GM12878 (cell line): ENCODE measurements around the gene ARHGEF11. TPM values are rescaled to one million over a fixed set of nuclear protein-coding genes. Genes with fewer than 3 reads are reported as not detected.

Experiments used
- ATAC-seq: fragments of 200-7000 bp; cut with Tn5 transposase; 3 replicates; pipeline ENCODE4 v1.9.1; 2020; ENCODE audit warnings: mild to moderate bottlenecking, moderate library complexity
- BruUV-seq: library from RNA; stranded (reverse); fragments of 400-500 nt; replicated peaks from 2 replicates; lab custom pipeline; 2021; lab: Mats Ljungman, UMichigan
- CTCF ChIA-PET: fragments of 300-600 bp; sonication (Branson Sonifier 250); formaldehyde crosslinking; extraction: SDS; loops from one replicate; lab custom pipeline; 2021; ENCODE audit warnings: inconsistent platforms; lab: Yijun Ruan, JAX
- POLR2A ChIA-PET: fragments of 350-600 bp; formaldehyde crosslinking; extraction: SDS; loops from one replicate; lab custom pipeline; 2021; ENCODE audit warnings: inconsistent platforms; lab: Charles Lee
- RAD21 ChIA-PET: fragments of 300-600 bp; sonication (Branson Sonifier 250); formaldehyde crosslinking; loops from one replicate; lab custom pipeline; 2023; ENCODE audit warnings: antibody characterized with exemption; ENCODE audit not compliant: unreplicated experiment; lab: Charles Lee
- SMC1A ChIA-PET: fragments of 300-600 bp; sonication (Branson Sonifier 250); formaldehyde crosslinking; loops from one replicate; lab custom pipeline; 2023; ENCODE audit not compliant: unreplicated experiment, uncharacterized antibody; lab: Charles Lee
- DNase-seq: peaks from one replicate; pipeline ENCODE4 v3.0.0-alpha.2; 2011; ENCODE audit warnings: low read depth, low spot score
- FAIRE-seq: peaks from 3 replicates; lab custom pipeline; 2011; peaks lifted over from hg19 to GRCh38; lab: Jason Lieb, UNC
- H2AFZ ChIP-seq: 2 replicates; pipeline ENCODE4 v1.6.0; 2011; ENCODE audit warnings: low read depth, low read length, control low read depth; ENCODE audit not compliant: control insufficient read depth
- H3K27ac ChIP-seq: 2 replicates; pipeline ENCODE4 v1.5.1; 2011; ENCODE audit warnings: control low read depth; ENCODE audit not compliant: control insufficient read depth, insufficient read depth
- H3K27me3 ChIP-seq, 2 experiments: replicated peaks in 1 of 2; 2 replicates each; pipeline versions ENCODE4 v1.6.0 to v1.6.1; 2011; ENCODE audit warnings: low read length in 1 of 2; ENCODE audit not compliant: control insufficient read depth in 2 of 2, insufficient read depth in 2 of 2
- H3K36me3 ChIP-seq, 2 experiments: 2 replicates each; pipeline ENCODE4 v1.5.1; 2011; ENCODE audit warnings: low read length in 1 of 2; ENCODE audit not compliant: control insufficient read depth in 2 of 2, insufficient read depth in 2 of 2
- H3K4me1 ChIP-seq: 2 replicates; pipeline ENCODE4 v1.6.1; 2011; ENCODE audit warnings: mild to moderate bottlenecking, low read length, moderate library complexity, mixed read lengths; ENCODE audit not compliant: control insufficient read depth, insufficient read depth
- H3K4me2 ChIP-seq: 2 replicates; pipeline ENCODE4 v1.6.0; 2011; ENCODE audit warnings: control low read depth; ENCODE audit not compliant: control insufficient read depth, insufficient read depth
- H3K4me3 ChIP-seq: fragments of 200-600 bp; sonication (generic); 2 replicates; pipeline ENCODE4 v1.5.1; 2016
- H3K79me2 ChIP-seq: 2 replicates; pipeline ENCODE4 v1.6.0; 2011; ENCODE audit warnings: low read length; ENCODE audit not compliant: control insufficient read depth, insufficient read depth
- H3K9ac ChIP-seq: 2 replicates; pipeline ENCODE4 v1.8.0; 2011; ENCODE audit warnings: low read length, control low read depth, mixed read lengths; ENCODE audit not compliant: control insufficient read depth, insufficient read depth
- H3K9me3 ChIP-seq: replicated peaks from 3 replicates; pipeline ENCODE4 v1.5.1; 2011; ENCODE audit warnings: mild to moderate bottlenecking, low read length; ENCODE audit not compliant: control insufficient read depth, insufficient read depth
- H4K20me1 ChIP-seq: 2 replicates; pipeline ENCODE4 v1.6.0; 2011; ENCODE audit not compliant: control insufficient read depth, insufficient read depth
- CHD1 ChIP-seq: IDR thresholded peaks from 2 replicates; pipeline ENCODE4 v1.6.1; 2012; ENCODE audit warnings: low read depth, low read length, improper control_type of control experiment
- E4F1 ChIP-seq: fragments of 450-650 bp; IDR thresholded peaks from 2 replicates; pipeline ENCODE4 v1.6.1; 2018; ENCODE audit warnings: borderline replicate concordance, mild to moderate bottlenecking; ENCODE audit not compliant: partially characterized antibody
- FOXK2 ChIP-seq: fragments of 450-650 bp; IDR thresholded peaks from 2 replicates; pipeline ENCODE4 v1.6.1; 2017; ENCODE audit warnings: mild to moderate bottlenecking, moderate library complexity
- HDAC6 ChIP-seq: fragments of 200-600 bp; sonication (generic); IDR thresholded peaks from one replicate; pipeline ENCODE4 v1.8.0; 2017; ENCODE audit warnings: antibody characterized with exemption; ENCODE audit not compliant: unreplicated experiment
- PBX3 ChIP-seq: IDR thresholded peaks from 2 replicates; pipeline ENCODE4 v1.6.1; 2011; ENCODE audit warnings: mild to moderate bottlenecking, low read depth, low read length, moderate library complexity; ENCODE audit not compliant: insufficient replicate concordance
- SIN3A ChIP-seq: IDR thresholded peaks from 2 replicates; pipeline ENCODE4 v1.6.1; 2012; ENCODE audit warnings: low read depth, low read length, improper control_type of control experiment
- SPI1 ChIP-seq: IDR thresholded peaks from 2 replicates; pipeline ENCODE4 v1.6.1; 2011; ENCODE audit warnings: low read depth, mild to moderate bottlenecking, low read length, moderate library complexity, borderline replicate concordance; ENCODE audit not compliant: insufficient read depth
- WGBS: methylation state at CpG from one replicate; pipeline ENCODE4 v1.1.6; 2016; ENCODE audit warnings: low lambda C conversion rate; ENCODE audit not compliant: insufficient replicate concordance, insufficient coverage; ENCODE audit errors: missing lambda C conversion rate; 5-methylcytosine and 5-hydroxymethylcytosine counted together
- in situ Hi-C: fragments of 300-500 bp; cut with MboI; formaldehyde crosslinking; loops from 9 replicates; pipeline ENCODE4 v1.14.3; 2018; ENCODE audit warnings: mixed read lengths
- intact Hi-C: fragments of 100-400 bp; cut with micrococcal nuclease; formaldehyde crosslinking; loops from one replicate; pipeline ENCODE4 v1.14.2; 2022; ENCODE audit not compliant: unreplicated experiment
- polyA plus RNA-seq, 11 experiments: library from polyadenylated mRNA; depleted of rRNA in 4 of 11; unstranded in 6 of 11; stranded (reverse) in 5 of 11; fragments of >200 nt; fragmentation: Nextera tagmentation in 4 of 11; fragmentation: Illumina TruSeq in 1 of 11; extraction: Ambion mirVana in 4 of 11; extraction: Trizol in 1 of 11; gene quantifications; 1 replicate in 1 of 11; 2 replicates in 10 of 11; pipeline versions ENCODE4 v1.2.1 to v1.2.3, GENCODE V29; 2011 to 2016; ENCODE audit warnings: inconsistent platforms in 2 of 11, missing spikeins in 2 of 11, low read depth in 1 of 11
- total RNA-seq, 4 experiments: library from RNA; depleted of rRNA in 3 of 4; stranded (reverse); fragments of >200 nt in 3 of 4; fragmentation: Illumina TruSeq in 1 of 4; extraction: Trizol in 1 of 4; gene quantifications; 2 replicates each; pipeline versions ENCODE4 v1.2.1 to v1.2.3, GENCODE V29; 2013 to 2021

The ARHGEF11 gene
- total and polyA plus RNA-seq, 10 of the 15 experiments (the other 5 are each of a cell fraction or from before 2014, with no cell fraction given): 0.05 to 12.7 (median 1.8) TPM

- TF ChIP-seq CHD1: no peak
- TF ChIP-seq E4F1: no peak
- TF ChIP-seq SIN3A: no peak
These were observed 146.4 kb downstream of the ARHGEF11 start (continued) for GRCh38 chr1:156898971-156899664.

GRCh38 chr1:156898161-156898566 lies 147.4 kb downstream of the ARHGEF11 start:
- BruUV-seq: no TSS peak
- ChIA-PET RAD21 (no interaction called here), SMC1A (no interaction called here), CTCF (interaction anchor here (0.9 to 1.0 kb wide), 2 partner anchors 12 to 172 kb away, joined by 3 read pairs; no protein-coding TSS in a partner anchor), POLR2A (no interaction called here)
- Histone ChIP-seq H2AFZ (no peak overlapping the region), H3K9ac (no peak overlapping the region), H3K9me3 (no peaks in the 10 kb centered on the region), H3K4me3 (no peak overlapping the region), H3K27ac (no peak overlapping the region), H3K27me3 (peaks cover 3 to 9% of the 10 kb centered on the region in 2 experiments; a peak in 3 of 4 replicates), H3K36me3 (no peaks in the 10 kb centered on the region), H3K4me1 (no peaks in the 10 kb centered on the region), H3K79me2 (no peaks in the 10 kb centered on the region), H4K20me1 (no peaks in the 10 kb centered on the region), H3K4me2 (no peak overlapping the region)
- 13% methylated on average over 11 of the region's 13 CpGs for WGBS
- no peak for FAIRE-seq
- no peak; the same call in 1 of the 3 replicates for ATAC-seq
- no peak for DNase-seq
- TF ChIP-seq SPI1: no peak
- no peak for TF ChIP-seq FOXK2
- no peak for TF ChIP-seq PBX3
- TF ChIP-seq HDAC6: no peak
- no peak for TF ChIP-seq CHD1
- intact Hi-C loops: no loop called here
- in situ Hi-C loops: no loop called here
